Psoas muscle (tissue), 8 donors: ENCODE data around the gene GRIK1. TPM values are rescaled to one million over a fixed set of nuclear protein-coding genes. Genes with fewer than 3 reads are reported as not detected.

Experiments
- ATAC-seq, 4 donors: fragments of 200-7000 bp; cut with Tn5 transposase; one replicate each; pipeline ENCODE4 v1.9.1; 2020; ENCODE audit warnings: moderate library complexity in 3 of 4, mild to moderate bottlenecking in 2 of 4
- DNase-seq, 2 donors: peaks; one replicate each; pipeline ENCODE4 v3.0.0-alpha.2; 2020
- H3K27ac ChIP-seq: fragments of 200-600 bp; one replicate; pipeline ENCODE4 v1.8.0; 2022
- H3K27me3 ChIP-seq, 3 donors: fragments of 200-600 bp in 1 of 3; one replicate each; pipeline versions ENCODE4 v1.6.1 to v1.8.0; 2013 to 2022; ENCODE audit warnings: low read length in 2 of 3, mild to moderate bottlenecking in 2 of 3, moderate library complexity in 1 of 3; ENCODE audit not compliant: insufficient read depth in 3 of 3
- H3K36me3 ChIP-seq, 2 donors: fragments of 200-600 bp in 1 of 2; one replicate each; pipeline versions ENCODE4 v1.6.1 to v1.8.0; 2013 to 2022; ENCODE audit warnings: low read depth in 1 of 2, mild to moderate bottlenecking in 1 of 2, moderate library complexity in 1 of 2; ENCODE audit not compliant: insufficient read depth in 1 of 2
- H3K4me1 ChIP-seq: fragments of 200-600 bp; one replicate; pipeline ENCODE4 v1.8.0; 2022
- H3K4me3 ChIP-seq: fragments of 200-600 bp; one replicate; pipeline ENCODE4 v1.8.0; 2022; ENCODE audit warnings: mild to moderate bottlenecking
- H3K9me3 ChIP-seq: fragments of 200-600 bp; one replicate; pipeline ENCODE4 v1.8.0; 2022
- CTCF ChIP-seq: fragments of 200-600 bp; IDR thresholded peaks from one replicate; pipeline ENCODE4 v1.8.0; 2022; ENCODE audit warnings: antibody characterized with exemption
- WGBS, 3 donors: extraction: QIAGEN DNeasy Blood & Tissue Kit; methylation state at CpG; one replicate each; pipeline versions ENCODE4 v1.1.6 to v1.1.7; 2013; 5-methylcytosine and 5-hydroxymethylcytosine counted together
- intact Hi-C, 2 donors: fragments of 100-400 bp; cut with DNase I; formaldehyde crosslinking; loops; one replicate each; pipeline versions ENCODE4 v1.11.0 to v1.14.2; 2022
- polyA plus RNA-seq, 3 donors: library from polyadenylated mRNA; stranded (reverse); fragments of 200-250 nt; gene quantifications; one replicate each; pipeline ENCODE4 v1.2.3, GENCODE V29; 2013
- total RNA-seq, 4 donors: library from RNA; stranded (reverse); fragmentation: NEBNext Ultra II Directional in 2 of 4; extraction: Animal tissue kit (Norgen Biotek cat#: 25700) in 2 of 4; gene quantifications; one replicate each; pipeline versions ENCODE4 v1.2.1 to v1.2.4, GENCODE V29; 2021 to 2023
- donor health status: healthy with polysubstance abuse.
- donor health status: DM: no; HTN: no; CAD: no; lungs with moderate emphysema.
- donor health status: Bipolar disorder and iron deficiency.
- donor health status: healthy.
- donor health status: DM: yes; HTN: yes; CAD: no.
- donor health status: DM: no; HTN: no; CAD: no.
- donor health status: DM: no; HTN: no; CAD: no.
- donor health status: DM: yes; HTN: yes; CAD: no.

The GRIK1 gene
- total and polyA plus RNA-seq, 7 donors, result 0.01 to 0.04 TPM; not detected in 5

- intact Hi-C loops, result no loop called here
- Histone ChIP-seq H3K4me1 (no peaks in the 10 kb centered on the region), H3K9me3 (no peaks in the 10 kb centered on the region), H3K4me3 (no peak overlapping the region), H3K36me3 (no peaks in the 10 kb centered on the region), H3K27me3 (no peaks in the 10 kb centered on the region), H3K27ac (no peak overlapping the region)
- 74 to 79% (median 75%) methylated on average over 4 of the region's 4 CpGs for WGBS, 3 donors
- DNase-seq (no peak), ATAC-seq (no peak)
- no peak for TF ChIP-seq CTCF
These were observed 431.5 kb downstream of the GRIK1 start for GRCh38 chr21:29508301-29508700.

GRCh38 chr21:29506947-29507346 lies 432.8 kb downstream of the GRIK1 start:
- H3K4me1 ChIP-seq, result no peaks in the 10 kb centered on the region
- 86 to 91% (median 87%) methylated on average over 3 of the region's 3 CpGs for WGBS, 3 donors
- H3K4me3 ChIP-seq, result no peak overlapping the region
- H3K27me3 ChIP-seq, result no peaks in the 10 kb centered on the region
- ATAC-seq, result no peak
- TF ChIP-seq CTCF, result no peak
- no peaks in the 10 kb centered on the region for H3K36me3 ChIP-seq
- no peaks in the 10 kb centered on the region for H3K9me3 ChIP-seq
- intact Hi-C loops, result no loop called here
- DNase-seq, result no peak
- H3K27ac ChIP-seq, result no peak overlapping the region

GRCh38 chr21:29506214-29506613 lies 433.6 kb downstream of the GRIK1 start:
- Histone ChIP-seq H3K4me3 (no peak overlapping the region), H3K36me3 (no peaks in the 10 kb centered on the region), H3K9me3 (no peaks in the 10 kb centered on the region), H3K4me1 (no peaks in the 10 kb centered on the region), H3K27me3 (no peaks in the 10 kb centered on the region), H3K27ac (no peak overlapping the region)
- intact Hi-C loops, result no loop called here
- 62 to 78% (median 71%) methylated on average over 6 of the region's 6 CpGs for WGBS, 3 donors
- DNase-seq (no peak), ATAC-seq (no peak)
- TF ChIP-seq CTCF, result no peak

GRCh38 chr21:29504751-29505321 lies 435.0 kb downstream of the GRIK1 start:
- no peak for TF ChIP-seq CTCF
- no peak overlapping the region for H3K27ac ChIP-seq
- no peaks in the 10 kb centered on the region for H3K27me3 ChIP-seq
- H3K4me1 ChIP-seq, result no peaks in the 10 kb centered on the region
- DNase-seq, result no peak
- ATAC-seq, result peak in 2 of 4 donors; percentile 56 to 72
- WGBS, 3 donors, result 44 to 64% (median 54%) methylated on average over 3 of the region's 3 CpGs
- intact Hi-C loops, result no loop called here
- no peak overlapping the region for H3K4me3 ChIP-seq
- H3K9me3 ChIP-seq, result no peaks in the 10 kb centered on the region
- no peaks in the 10 kb centered on the region for H3K36me3 ChIP-seq

- no peak overlapping the region for H3K27ac ChIP-seq
- intact Hi-C loops, result no loop called here
These were observed 438.3 kb downstream of the GRIK1 start for GRCh38 chr21:29501451-29501850.

More at GRCh38 chr21:29501451-29501850, 438.3 kb downstream of the GRIK1 start:
- TF ChIP-seq CTCF, result no peak
- H3K36me3 ChIP-seq, result no peaks in the 10 kb centered on the region
- DNase-seq (no peak), ATAC-seq (no peak)
- no peaks in the 10 kb centered on the region for H3K4me1 ChIP-seq
- H3K27me3 ChIP-seq, result no peaks in the 10 kb centered on the region
- H3K9me3 ChIP-seq, result no peaks in the 10 kb centered on the region
- no peak overlapping the region for H3K4me3 ChIP-seq
- 71 to 86% (median 77%) methylated on average over 1 of the region's 1 CpG for WGBS, 3 donors
